Keratinocyte (primary cell): ENCODE measurements around the gene CACNA2D2. TPM values are rescaled to one million over a fixed set of nuclear protein-coding genes. Genes with fewer than 3 reads are reported as not detected.

Experiments used
- DNase-seq: peaks from one replicate; pipeline ENCODE4 v3.0.0-alpha.2; 2011; ENCODE audit warnings: low read depth, missing footprints, low spot score
- FAIRE-seq: peaks from 2 replicates; lab custom pipeline; 2011; peaks lifted over from hg19 to GRCh38; lab: Jason Lieb, UNC
- H2AFZ ChIP-seq: 2 replicates; pipeline ENCODE4 v1.6.0; 2012; ENCODE audit warnings: low read length, control low read depth, inconsistent platforms; ENCODE audit not compliant: control insufficient read depth
- H3K27ac ChIP-seq: 2 replicates; pipeline ENCODE4 v1.5.1; 2011; ENCODE audit warnings: low read length; ENCODE audit not compliant: control insufficient read depth, insufficient read depth
- H3K27me3 ChIP-seq: 3 replicates; pipeline ENCODE4 v1.6.0; 2011; ENCODE audit warnings: low read length; ENCODE audit not compliant: control insufficient read depth, insufficient read depth; ENCODE audit errors: extremely low read depth
- H3K36me3 ChIP-seq, 2 experiments: 2 replicates in 1 of 2; 3 replicates in 1 of 2; pipeline ENCODE4 v1.5.1; 2011; ENCODE audit warnings: low read length in 2 of 2, mild to moderate bottlenecking in 1 of 2; ENCODE audit not compliant: control insufficient read depth in 2 of 2, insufficient read depth in 2 of 2; ENCODE audit errors: extremely low read depth in 1 of 2
- H3K4me1 ChIP-seq: 3 replicates; pipeline ENCODE4 v1.5.1; 2011; ENCODE audit warnings: low read length; ENCODE audit not compliant: control insufficient read depth, insufficient read depth; ENCODE audit errors: extremely low read depth
- H3K4me2 ChIP-seq: 3 replicates; pipeline ENCODE4 v1.6.0; 2011; ENCODE audit warnings: low read depth, low read length; ENCODE audit not compliant: control insufficient read depth, insufficient read depth; ENCODE audit errors: extremely low read depth
- H3K4me3 ChIP-seq, 3 experiments: fragments of 200-600 bp in 1 of 3; sonication (generic) in 1 of 3; 2 replicates in 2 of 3; 3 replicates in 1 of 3; pipeline ENCODE4 v1.5.1; 2011 to 2016; ENCODE audit warnings: low read length in 3 of 3, mild to moderate bottlenecking in 3 of 3, control low read depth in 2 of 3, inconsistent platforms in 1 of 3, low read depth in 1 of 3, mixed read lengths in 1 of 3, mixed run types in 1 of 3, moderate library complexity in 1 of 3; ENCODE audit not compliant: control insufficient read depth in 2 of 3, insufficient read depth in 2 of 3; ENCODE audit errors: extremely low read depth in 1 of 3
- H3K79me2 ChIP-seq: 2 replicates; pipeline ENCODE4 v1.6.0; 2012; ENCODE audit warnings: low read length; ENCODE audit not compliant: control insufficient read depth, insufficient read depth
- H3K9ac ChIP-seq: 3 replicates; pipeline ENCODE4 v1.6.0; 2011; ENCODE audit warnings: low read length; ENCODE audit not compliant: control insufficient read depth, insufficient read depth; ENCODE audit errors: extremely low read depth
- H3K9me1 ChIP-seq: 3 replicates; pipeline ENCODE4 v1.6.0; 2011; ENCODE audit warnings: low read length; ENCODE audit not compliant: control insufficient read depth, insufficient read depth; ENCODE audit errors: extremely low read depth
- H3K9me3 ChIP-seq: 2 replicates; pipeline ENCODE4 v1.5.1; 2012; ENCODE audit warnings: low read depth, low read length; ENCODE audit not compliant: control insufficient read depth
- H4K20me1 ChIP-seq: 3 replicates; pipeline ENCODE4 v1.6.0; 2011; ENCODE audit warnings: low read length; ENCODE audit not compliant: control insufficient read depth, insufficient read depth; ENCODE audit errors: extremely low read depth
- CTCF ChIP-seq, 3 experiments: IDR thresholded peaks in 1 of 3; conservative IDR thresholded peaks in 1 of 3; optimal IDR thresholded peaks in 1 of 3; 2 replicates in 2 of 3; 3 replicates in 1 of 3; pipeline versions ENCODE3 to v1.5.1; 2011; ENCODE audit warnings: low read length in 3 of 3, mild to moderate bottlenecking in 3 of 3, moderate library complexity in 2 of 3, control low read depth in 1 of 3, inconsistent platforms in 1 of 3; ENCODE audit not compliant: insufficient read depth in 2 of 3; ENCODE audit errors: extremely low read depth in 1 of 3
- EZH2 ChIP-seq: IDR thresholded peaks from one replicate; pipeline ENCODE4 v1.6.1; 2012; ENCODE audit warnings: inconsistent platforms, mild to moderate bottlenecking, low read length, moderate library complexity
- dilution Hi-C: fragments of 300-500 bp; cut with MboI; formaldehyde crosslinking; loops from one replicate; pipeline ENCODE4 v1.7.0; 2020; ENCODE audit warnings: low sequenced_read_pairs; ENCODE audit not compliant: extremely low pct_ligation_motif_present
- polyA plus RNA-seq, 5 experiments: library from polyadenylated mRNA; depleted of rRNA in 3 of 5; stranded (reverse) in 3 of 5; stranded (forward) in 1 of 5; unstranded in 1 of 5; fragments of >200 nt; gene quantifications; 1 replicate in 1 of 5; 2 replicates in 3 of 5; 3 replicates in 1 of 5; pipeline versions ENCODE4 v1.2.1 to v1.2.3, GENCODE V29; 2011 to 2012; ENCODE audit warnings: missing spikeins in 2 of 5, low read depth in 1 of 5, low replicate concordance in 1 of 5

The CACNA2D2 gene
- polyA plus RNA-seq, 1 donor (not counting 4 experiments of a cell fraction or from before 2014, with no cell fraction given): 0.04 TPM

GRCh38 chr3:50327943-50328691 is 175.3 kb downstream of the CACNA2D2 start, which contains the start of gene TUSC2:
TUSC2 (minus strand) TSS chr3:50328223; CDS start chr3:50328099, 124 bp downstream.
- Histone ChIP-seq H3K4me3 (peak within 1 kb of the TSS; percentile 86 to 90 (median 87)), H4K20me1 (no peaks in the 10 kb centered on the region), H3K4me2 (peak within 1 kb of the TSS; percentile 94), H2AFZ (no peak within 1 kb of the TSS), H3K27me3 (no peaks in the 10 kb centered on the region), H3K9me3 (no peaks in the 10 kb centered on the region), H3K27ac (peak within 1 kb of the TSS; percentile 74), H3K79me2 (peaks cover 45% of the 10 kb centered on the region), H3K4me1 (peaks cover 12% of the 10 kb centered on the region), H3K9ac (peak within 1 kb of the TSS; percentile 87), H3K36me3 (peaks cover 28 to 40% of the 10 kb centered on the region in 2 experiments), H3K9me1 (no peaks in the 10 kb centered on the region)
- dilution Hi-C loops: no loop called here
- DNase-seq (peak; percentile 90), FAIRE-seq (peak; percentile 76)
- TF ChIP-seq CTCF (optimal IDR thresholded peaks at IDR 0.05 in 1 of 3, IDR thresholded peaks at IDR 0.05 in 1 of 3, conservative IDR thresholded peaks at IDR 0.05 in 1 of 3; ENCODE audit: extremely low read depth in 1 of 3, insufficient read depth in 2 of 3, low read length in 3 of 3) (no peak), EZH2 (no peak)

- H3K27me3 ChIP-seq: no peaks in the 10 kb centered on the region
- peak overlapping the region; percentile 94 for H3K4me2 ChIP-seq
- H3K36me3 ChIP-seq: peaks cover 27 to 39% of the 10 kb centered on the region in 2 experiments
- H3K79me2 ChIP-seq: peaks cover 36% of the 10 kb centered on the region
- TF ChIP-seq CTCF (optimal IDR thresholded peaks at IDR 0.05 in 1 of 3, IDR thresholded peaks at IDR 0.05 in 1 of 3, conservative IDR thresholded peaks at IDR 0.05 in 1 of 3; ENCODE audit: extremely low read depth in 1 of 3, insufficient read depth in 2 of 3, low read length in 3 of 3): no peak
- TF ChIP-seq EZH2: no peak
- no peak for FAIRE-seq
- peak overlapping the region; percentile 87 for H3K9ac ChIP-seq
- H3K27ac ChIP-seq: peak overlapping the region; percentile 74
- H2AFZ ChIP-seq: no peak overlapping the region
- dilution Hi-C loops: no loop called here
- H3K9me3 ChIP-seq: no peaks in the 10 kb centered on the region
- peak overlapping the region; percentile 86 to 90 (median 87) for H3K4me3 ChIP-seq
- H4K20me1 ChIP-seq: no peaks in the 10 kb centered on the region
- no peak for DNase-seq
- H3K9me1 ChIP-seq: no peaks in the 10 kb centered on the region
- peaks cover 13% of the 10 kb centered on the region for H3K4me1 ChIP-seq
Observed at GRCh38 chr3:50327129-50327528, 176.3 kb downstream of the CACNA2D2 start.
